Eye (tissue), 1 donor: ENCODE data around the gene FAM83D.
A peak's percentile ranks its signal among the peaks of the same experiment; 100 is the strongest.
"Not testable (repeated sequence)": the region's sequence is repeated elsewhere in the genome, so short reads cannot be mapped to it uniquely, and the experiment has no call there.

Experiments
- DNase-seq: peaks from one replicate; pipeline ENCODE4 v3.0.0-alpha.2; 2015

FAM83D gene

GRCh38 chr20:38969708-38970107, 43.5 kb downstream of the FAM83D start:
- no peak for DNase-seq

- DNase-seq: no peak
These were observed 44.1 kb downstream of the FAM83D start for GRCh38 chr20:38970302-38970701.

GRCh38 chr20:38973107-38973506, 46.9 kb downstream of the FAM83D start:
- no peak for DNase-seq

- DNase-seq: no peak
These were observed 47.4 kb downstream of the FAM83D start for GRCh38 chr20:38973645-38974044.

DNA sequence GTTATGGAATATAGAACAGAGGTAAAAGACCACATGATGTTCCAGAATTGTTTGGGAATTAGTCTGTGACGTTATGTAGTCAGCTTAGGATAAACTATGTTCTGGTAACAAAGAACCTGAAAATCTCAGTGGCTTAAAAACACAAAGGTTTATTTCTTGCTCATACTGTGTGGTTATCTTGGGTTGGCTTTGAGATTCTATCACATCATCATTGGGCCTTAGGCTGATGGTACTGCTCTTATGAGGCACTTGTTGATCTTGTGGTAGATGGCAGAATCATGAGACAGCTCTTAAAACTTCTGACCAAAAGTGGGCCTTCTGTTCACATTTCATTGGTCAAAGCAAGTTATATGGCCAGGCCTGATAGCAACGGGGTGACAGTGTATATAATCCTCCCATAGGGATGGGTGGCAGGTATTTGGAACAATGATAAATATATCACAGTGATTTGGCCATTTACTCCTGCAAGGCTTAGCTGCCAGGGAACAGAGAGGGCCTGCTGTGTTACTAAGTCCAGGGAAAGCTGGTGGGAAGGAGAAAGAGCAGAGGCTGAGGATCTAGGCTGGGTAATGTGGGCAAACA, 49.4 kb downstream of the FAM83D start:
- DNase-seq: no peak

DNA sequence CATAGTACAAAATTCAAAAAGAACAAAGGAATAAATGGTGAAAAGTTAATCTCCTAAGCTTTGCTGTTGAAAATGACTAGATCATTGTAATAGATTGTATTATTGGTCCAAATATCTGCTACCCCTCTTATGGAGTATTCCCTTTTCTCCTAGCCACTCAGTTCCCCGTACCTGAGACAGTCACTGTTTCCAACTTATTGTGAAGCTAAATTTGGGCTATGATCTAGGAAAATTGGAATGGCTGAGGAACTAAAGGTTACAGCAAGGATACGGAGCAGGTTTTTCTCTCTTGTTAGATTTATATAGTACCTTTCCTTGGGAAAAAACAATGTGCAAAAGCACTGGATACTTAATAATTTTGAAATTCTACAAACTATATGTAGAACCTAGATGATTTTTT, 53.2 kb downstream of the FAM83D start:
- no peak for DNase-seq

- no peak for DNase-seq
These were observed 53.6 kb downstream of the FAM83D start for GRCh38 chr20:38979842-38980241.

GRCh38 chr20:38982291-38982690, 56.1 kb downstream of the FAM83D start:
- DNase-seq: no peak

DNA sequence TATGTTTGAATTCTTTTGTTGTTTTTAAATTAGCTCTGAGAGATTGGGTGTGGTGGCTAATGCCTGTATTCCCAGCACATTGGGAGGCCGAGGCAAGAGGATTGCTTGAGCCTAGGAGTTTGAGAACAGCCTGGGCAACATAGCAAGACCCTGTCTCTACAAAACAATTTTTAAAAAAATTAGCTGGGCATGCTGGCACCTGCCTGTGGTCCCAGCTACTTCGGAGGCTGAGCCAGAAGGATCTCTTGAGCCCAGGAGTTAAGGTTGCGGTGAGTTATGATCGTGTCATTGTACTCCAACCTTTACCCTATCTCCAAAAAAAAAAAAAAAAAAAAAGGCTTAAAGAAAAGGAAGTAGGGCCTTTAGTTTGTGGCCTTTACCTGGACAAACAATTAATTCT, 58.8 kb downstream of the FAM83D start:
- DNase-seq: no peak

- DNase-seq: peak; percentile 8
These were observed 59.5 kb downstream of the FAM83D start for GRCh38 chr20:38985603-38986170.

DNA sequence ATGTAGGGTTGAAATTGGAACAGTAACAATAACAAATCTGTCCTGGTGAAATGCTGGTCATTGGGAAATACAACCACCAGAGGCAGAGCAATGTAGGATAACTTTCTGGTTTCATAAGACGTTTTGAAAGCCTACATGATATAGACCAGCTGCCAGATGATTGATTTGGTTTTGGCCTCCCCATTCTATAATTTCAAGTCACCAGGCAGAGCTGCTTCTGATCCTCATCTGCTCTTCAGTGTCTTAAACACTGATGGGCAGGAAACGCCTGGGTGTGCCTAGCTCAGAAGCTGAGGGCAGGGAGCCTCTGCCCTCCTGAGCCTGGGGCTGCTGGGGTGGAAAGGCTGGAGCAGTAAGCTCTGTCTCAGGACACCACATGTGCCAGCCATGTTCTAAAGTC, 60.4 kb downstream of the FAM83D start:
- no peak for DNase-seq

DNA sequence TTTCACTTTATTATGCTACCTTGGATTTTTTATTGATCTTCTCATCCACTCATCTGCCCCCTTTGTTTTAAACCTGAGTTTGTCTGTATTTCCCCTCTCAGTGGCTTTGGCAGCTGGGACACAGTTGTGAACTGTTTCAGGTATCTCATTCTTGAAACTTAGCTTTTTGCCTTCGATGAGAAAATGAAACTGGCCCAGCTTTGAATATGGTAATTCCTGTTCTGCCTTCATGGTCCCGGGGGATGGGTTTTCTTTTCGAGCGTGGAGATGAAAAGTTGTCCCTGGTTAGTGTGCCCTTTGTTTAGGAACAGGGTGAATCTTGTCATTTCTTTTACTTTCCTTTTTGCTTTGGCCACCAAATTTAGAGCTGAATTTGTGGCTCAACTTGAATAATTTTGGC, 61.6 kb downstream of the FAM83D start:
- no peak for DNase-seq

DNA sequence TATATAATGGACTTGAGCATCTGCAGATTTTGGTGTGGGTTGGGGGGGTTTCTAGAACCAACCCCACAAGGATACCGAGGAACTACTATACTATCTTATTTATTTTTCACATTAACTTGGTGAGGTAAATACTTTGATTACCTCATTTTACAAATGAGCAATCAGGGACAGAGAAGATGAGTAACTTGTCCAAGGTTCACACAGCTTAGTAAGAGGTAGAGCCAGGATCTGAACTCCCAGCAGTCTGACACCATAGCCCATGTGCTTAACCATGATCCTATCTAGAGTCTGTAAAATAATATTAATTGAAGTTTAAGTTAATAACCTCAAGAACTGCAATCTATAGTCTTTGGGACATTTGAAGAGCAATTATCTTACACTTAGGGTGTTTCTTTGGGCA, 64.5 kb downstream of the FAM83D start:
- DNase-seq: no peak

DNA sequence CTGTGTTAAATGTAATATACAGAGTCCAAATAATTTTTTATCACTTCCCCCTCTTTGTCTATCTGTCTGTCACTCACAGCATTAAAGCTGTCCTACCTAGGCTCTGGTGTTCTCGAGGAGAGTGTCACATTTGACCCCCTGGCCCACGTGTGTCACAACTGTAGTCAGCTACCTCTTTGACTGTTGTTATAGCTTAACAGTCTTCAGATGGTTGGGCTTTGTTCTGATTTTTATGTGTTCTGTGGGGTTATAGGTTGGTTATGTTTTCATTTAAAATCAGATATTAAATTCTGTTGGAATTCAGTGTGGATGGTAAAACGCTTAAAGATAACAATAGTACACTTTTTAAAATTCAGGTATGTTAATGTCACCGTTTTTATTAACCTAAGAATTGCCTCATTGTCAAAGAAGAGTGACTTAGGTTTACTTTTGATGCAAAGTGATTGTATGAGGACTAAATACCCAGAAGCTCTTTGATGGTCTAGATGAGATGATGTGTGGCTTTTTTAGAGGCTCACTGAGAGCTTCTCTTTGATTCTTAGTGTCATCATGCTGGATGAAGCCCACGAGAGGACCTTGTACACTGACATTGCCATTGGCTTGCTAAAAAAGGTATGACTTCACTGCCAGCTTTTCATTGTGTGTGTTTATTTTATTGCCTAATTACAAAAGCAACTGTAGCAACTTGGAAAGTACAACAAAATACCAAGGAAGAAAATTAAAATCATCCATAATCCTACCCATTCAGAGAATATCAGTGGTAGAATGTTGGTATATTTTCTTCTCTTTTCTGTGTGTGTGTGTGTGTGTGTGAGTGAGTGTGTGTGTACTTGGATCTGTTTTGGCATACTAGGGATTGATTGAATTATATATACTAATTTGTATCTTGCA, 65.8 kb downstream of the FAM83D start:
- DNase-seq: no peak

- no peak for DNase-seq
These were observed 69.4 kb downstream of the FAM83D start for GRCh38 chr20:38995536-38996044.

- DNase-seq: not testable (repeated sequence)
These were observed 70.6 kb downstream of the FAM83D start for GRCh38 chr20:38996866-38997265.

DNA sequence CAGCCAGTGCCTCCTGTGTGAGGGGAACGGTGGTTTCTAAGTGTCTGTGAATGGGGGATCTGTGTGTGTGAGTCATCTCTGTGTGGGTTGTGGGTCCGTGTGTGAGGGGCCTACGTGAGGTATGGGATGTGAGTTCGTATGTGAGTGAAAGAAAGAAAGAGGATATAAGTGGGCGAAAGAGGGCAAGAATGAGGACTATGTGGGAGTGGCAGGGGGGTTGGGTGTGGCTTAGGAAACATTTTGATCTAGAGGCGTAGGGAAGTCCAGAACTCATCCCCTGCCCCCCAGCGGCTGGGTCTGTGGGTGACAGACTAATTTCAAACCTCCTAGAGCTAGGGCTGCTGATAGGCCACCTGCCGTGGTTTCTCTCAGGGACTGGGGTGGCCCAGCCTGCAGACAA, 71.4 kb downstream of the FAM83D start:
- DNase-seq: no peak

DNA sequence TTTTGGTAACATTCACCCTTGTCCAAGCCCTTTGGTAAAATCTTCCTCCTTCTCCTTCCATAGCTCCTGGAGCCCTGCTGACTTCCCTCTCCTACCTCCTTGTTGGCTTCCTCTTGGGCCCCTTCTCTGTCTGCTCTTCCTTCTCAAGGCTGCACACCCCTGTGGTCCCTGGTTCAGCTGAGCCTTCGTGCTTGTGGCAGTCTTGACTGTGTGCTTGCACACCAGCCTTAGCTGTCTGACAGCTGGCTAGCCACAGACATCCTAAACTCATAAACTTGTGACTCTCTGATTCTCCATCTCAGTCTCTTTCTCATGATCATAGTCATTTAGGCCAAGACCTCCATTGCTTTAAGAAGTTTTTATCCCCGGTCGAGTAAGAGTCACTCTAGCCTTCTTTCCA, 73.0 kb downstream of the FAM83D start:
- DNase-seq: no peak

DNA sequence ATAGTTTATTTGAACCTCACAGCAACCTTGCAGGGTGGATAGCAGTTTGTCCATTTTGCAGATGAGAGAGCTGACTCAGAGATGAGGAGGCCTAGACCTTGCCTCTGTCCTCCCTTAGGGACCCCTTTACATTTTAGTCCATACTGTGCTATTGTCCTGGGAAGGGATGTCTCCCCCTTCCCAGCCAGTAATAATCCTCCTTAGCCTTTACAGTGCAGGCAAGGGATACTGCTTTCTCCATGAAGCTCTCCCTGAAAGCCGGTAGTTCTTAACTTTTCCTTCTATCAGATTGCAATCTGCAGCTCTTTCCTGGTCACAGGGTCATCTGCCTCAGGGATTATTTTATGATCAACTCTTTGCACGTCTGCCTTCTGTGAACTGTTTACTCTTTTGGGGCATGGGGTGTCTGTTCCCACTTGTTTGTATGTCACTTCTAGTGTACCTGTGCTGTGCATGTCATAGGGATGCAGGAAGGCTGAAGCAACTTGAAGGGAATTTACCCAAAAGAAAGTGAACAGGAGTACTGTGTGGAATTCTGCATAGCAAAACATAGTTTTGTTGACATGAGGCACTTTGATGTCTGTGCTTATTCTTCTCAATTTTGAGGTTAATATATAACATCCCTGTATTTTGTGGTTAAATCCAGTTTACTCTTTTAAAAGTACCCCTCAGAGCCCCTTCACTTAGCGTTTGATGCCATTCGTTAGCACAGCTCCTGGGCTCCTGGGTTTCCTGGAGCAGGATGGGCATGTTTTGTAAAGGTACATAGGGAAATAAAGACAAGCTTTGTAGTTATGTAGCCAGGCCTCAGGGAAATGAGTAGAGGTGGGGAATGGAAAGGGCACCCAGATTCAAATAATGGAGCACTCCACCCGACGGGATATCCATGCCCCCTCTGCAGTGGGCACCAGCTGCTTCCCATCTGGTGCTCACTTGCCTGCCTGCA, 74.0 kb downstream of the FAM83D start:
- no peak for DNase-seq
